Activated B cell treated with CpG ODN at 0.5 μM for 24 hours (primary cell): ENCODE data around the gene FNDC5. TPM values are rescaled to one million over a fixed set of nuclear protein-coding genes. Genes with fewer than 3 reads are reported as not detected.

Experiments
- ATAC-seq: fragments of 200-7000 bp; cut with Tn5 transposase; one replicate; pipeline ENCODE4 v1.10.0; 2021; ENCODE audit warnings: low read depth, mild to moderate bottlenecking, moderate library complexity
- CTCF ChIA-PET: fragments of 350-600 bp; sonication (Branson Sonifier 250); formaldehyde crosslinking; loops from one replicate; lab custom pipeline; 2021; ENCODE audit warnings: antibody characterized with exemption; lab: Charles Lee
- POLR2A ChIA-PET: fragments of 350-600 bp; sonication (Branson Sonifier 250); formaldehyde crosslinking; loops from one replicate; lab custom pipeline; 2021; ENCODE audit warnings: antibody characterized with exemption; lab: Charles Lee
- DNase-seq: peaks from one replicate; pipeline ENCODE4 v3.0.0; 2022
- H3K27ac Mint-ChIP-seq: one replicate; pipeline ENCODE4 v1.8.0; 2020; ENCODE audit warnings: mixed read lengths
- H3K27me3 Mint-ChIP-seq: one replicate; pipeline ENCODE4 v1.8.0; 2021; ENCODE audit warnings: mixed read lengths
- H3K36me3 Mint-ChIP-seq: one replicate; pipeline ENCODE4 v1.8.0; 2021; ENCODE audit warnings: low read depth, mixed read lengths
- H3K4me1 Mint-ChIP-seq: one replicate; pipeline ENCODE4 v1.8.0; 2021; ENCODE audit warnings: mixed read lengths
- H3K4me3 Mint-ChIP-seq: one replicate; pipeline ENCODE4 v1.8.0; 2020; ENCODE audit warnings: mild to moderate bottlenecking, mixed read lengths
- H3K9me3 Mint-ChIP-seq: one replicate; pipeline ENCODE4 v1.8.0; 2020; ENCODE audit warnings: mixed read lengths
- intact Hi-C: fragments of 100-400 bp; cut with micrococcal nuclease; formaldehyde crosslinking; loops from one replicate; pipeline ENCODE4 v1.15.1; 2024
- total RNA-seq: library from RNA; stranded (reverse); gene quantifications from 2 replicates; pipeline ENCODE4 v1.2.3, GENCODE V29; 2022
- TF ChIP-seq, protein P1 (sequence below): fragments of 200-600 bp; IDR thresholded peaks from one replicate; pipeline ENCODE4 v1.8.0; 2022; ENCODE audit warnings: antibody characterized with exemption, mild to moderate bottlenecking

The FNDC5 gene
- total RNA-seq, 1 donor from 2014 or later: 0.55 TPM

DNA sequence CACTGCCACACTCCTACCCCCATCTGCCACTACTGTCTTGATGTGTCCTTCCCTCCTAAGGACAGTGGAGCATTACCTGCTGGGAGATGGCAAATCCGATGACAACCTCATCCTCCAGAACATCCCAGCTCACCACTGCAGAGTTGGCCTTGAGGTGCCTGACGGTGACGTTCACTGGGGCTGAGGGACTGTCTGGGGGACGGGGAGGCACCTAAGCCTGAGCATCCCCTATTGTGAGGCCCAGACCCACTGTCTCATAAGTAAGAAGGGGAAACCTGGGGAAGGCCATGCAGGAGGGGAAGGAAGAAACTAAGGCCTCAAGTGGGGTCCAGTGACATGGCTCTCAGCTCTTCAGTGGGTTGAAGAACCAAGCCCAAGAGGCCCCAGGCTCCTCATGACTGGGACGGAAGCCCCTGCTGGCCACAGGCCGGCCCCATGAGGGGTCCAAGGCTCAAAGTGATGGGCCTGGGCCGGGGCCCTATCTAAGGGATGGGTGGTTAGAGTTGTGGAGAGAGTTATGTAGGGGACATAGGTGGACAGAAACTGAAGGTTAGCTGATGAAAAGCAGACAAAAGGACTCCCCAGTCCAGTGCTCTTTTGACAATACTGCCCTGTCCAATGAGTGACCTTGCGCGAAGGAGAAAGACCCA lies 1.8 kb downstream of the FNDC5 start:
- peaks cover 15% of the 10 kb centered on the region for H3K36me3 Mint-ChIP-seq
- ChIA-PET CTCF (no interaction called here), POLR2A (no interaction called here)
- no peak overlapping the region for H3K4me3 Mint-ChIP-seq
- peaks cover 27% of the 10 kb centered on the region for H3K27me3 Mint-ChIP-seq
- intact Hi-C loops: no loop called here
- peaks cover 29% of the 10 kb centered on the region for H3K4me1 Mint-ChIP-seq
- DNase-seq (no peak), ATAC-seq (no peak)
- no peaks in the 10 kb centered on the region for H3K9me3 Mint-ChIP-seq
- H3K27ac Mint-ChIP-seq: no peak overlapping the region
- TF ChIP-seq, protein P1, sequence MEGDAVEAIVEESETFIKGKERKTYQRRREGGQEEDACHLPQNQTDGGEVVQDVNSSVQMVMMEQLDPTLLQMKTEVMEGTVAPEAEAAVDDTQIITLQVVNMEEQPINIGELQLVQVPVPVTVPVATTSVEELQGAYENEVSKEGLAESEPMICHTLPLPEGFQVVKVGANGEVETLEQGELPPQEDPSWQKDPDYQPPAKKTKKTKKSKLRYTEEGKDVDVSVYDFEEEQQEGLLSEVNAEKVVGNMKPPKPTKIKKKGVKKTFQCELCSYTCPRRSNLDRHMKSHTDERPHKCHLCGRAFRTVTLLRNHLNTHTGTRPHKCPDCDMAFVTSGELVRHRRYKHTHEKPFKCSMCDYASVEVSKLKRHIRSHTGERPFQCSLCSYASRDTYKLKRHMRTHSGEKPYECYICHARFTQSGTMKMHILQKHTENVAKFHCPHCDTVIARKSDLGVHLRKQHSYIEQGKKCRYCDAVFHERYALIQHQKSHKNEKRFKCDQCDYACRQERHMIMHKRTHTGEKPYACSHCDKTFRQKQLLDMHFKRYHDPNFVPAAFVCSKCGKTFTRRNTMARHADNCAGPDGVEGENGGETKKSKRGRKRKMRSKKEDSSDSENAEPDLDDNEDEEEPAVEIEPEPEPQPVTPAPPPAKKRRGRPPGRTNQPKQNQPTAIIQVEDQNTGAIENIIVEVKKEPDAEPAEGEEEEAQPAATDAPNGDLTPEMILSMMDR: no peak

DNA sequence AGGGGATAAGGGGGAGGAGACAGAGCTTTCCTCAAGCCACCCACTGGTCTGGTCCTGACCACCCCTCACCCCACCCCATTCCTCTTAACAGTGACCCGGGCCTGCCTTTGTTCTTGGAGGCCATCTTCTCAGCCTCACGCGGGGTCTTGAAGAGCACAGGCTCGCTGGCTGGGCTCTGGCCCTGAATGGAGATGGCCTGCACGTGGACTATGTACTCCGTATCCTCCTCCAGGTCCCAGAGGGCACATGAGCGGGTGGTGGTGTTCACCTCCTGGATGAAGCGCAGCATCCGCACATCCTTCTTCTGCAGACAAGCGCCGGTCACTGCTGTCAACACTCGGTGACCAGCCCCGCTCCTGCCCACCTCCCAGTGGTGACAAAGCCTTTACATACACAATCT lies 2.6 kb downstream of the FNDC5 start:
- peaks cover 27% of the 10 kb centered on the region for H3K27me3 Mint-ChIP-seq
- peaks cover 29% of the 10 kb centered on the region for H3K4me1 Mint-ChIP-seq
- H3K36me3 Mint-ChIP-seq: peaks cover 15% of the 10 kb centered on the region
- intact Hi-C loops: no loop called here
- no peak overlapping the region for H3K4me3 Mint-ChIP-seq
- POLR2A ChIA-PET: no interaction called here
- DNase-seq (no peak), ATAC-seq (no peak)
- H3K27ac Mint-ChIP-seq: no peak overlapping the region
- H3K9me3 Mint-ChIP-seq: no peaks in the 10 kb centered on the region
- TF ChIP-seq, protein P1: no peak
- CTCF ChIA-PET: no interaction called here

DNA sequence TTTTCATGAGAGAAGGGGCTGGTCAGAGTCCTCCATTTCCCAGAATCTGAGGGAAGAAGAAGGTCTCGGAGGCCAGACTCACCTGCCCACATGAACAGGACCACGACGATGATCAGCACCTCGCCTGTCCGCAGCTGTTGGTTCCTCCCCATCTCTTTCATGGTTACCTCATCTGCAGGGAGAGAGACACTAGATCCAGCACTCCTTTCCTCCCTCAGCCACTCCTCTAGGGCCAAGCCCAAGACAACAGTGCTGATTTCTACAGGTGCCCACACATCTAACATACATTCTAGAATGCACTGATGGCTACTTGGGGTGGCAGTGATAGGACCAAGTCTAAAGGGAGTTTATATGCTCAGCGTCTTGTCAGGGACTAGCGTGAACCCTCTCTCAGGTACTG lies 3.0 kb downstream of the FNDC5 start:
- Mint-ChIP-seq H3K27me3 (peaks cover 25% of the 10 kb centered on the region), H3K36me3 (peaks cover 20% of the 10 kb centered on the region), H3K4me3 (no peak overlapping the region), H3K27ac (no peak overlapping the region), H3K4me1 (peaks cover 26% of the 10 kb centered on the region), H3K9me3 (no peaks in the 10 kb centered on the region)
- ChIA-PET CTCF (no interaction called here), POLR2A (no interaction called here)
- DNase-seq (no peak), ATAC-seq (no peak)
- TF ChIP-seq, protein P1: no peak
- intact Hi-C loops: no loop called here

DNA sequence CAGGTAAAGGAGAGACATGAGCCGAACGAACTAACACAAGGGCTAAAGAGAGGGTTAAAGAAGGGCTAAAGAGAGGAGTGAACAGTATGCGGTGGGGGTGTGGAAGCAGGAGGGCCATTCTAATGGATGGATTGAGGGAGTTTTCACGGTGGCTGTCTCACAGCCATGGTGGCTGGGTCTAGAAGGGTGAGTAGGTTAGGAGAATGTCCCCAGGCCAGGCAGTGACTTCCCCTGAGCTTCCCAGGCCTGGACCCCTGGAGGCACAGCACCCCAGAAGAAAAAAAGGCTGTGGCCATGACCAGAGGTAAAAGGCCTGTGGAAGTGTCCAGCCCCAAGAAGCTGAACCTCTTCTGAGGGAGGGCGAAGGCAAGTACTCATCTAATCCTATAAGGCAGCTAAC lies 3.6 kb downstream of the FNDC5 start:
- H3K9me3 Mint-ChIP-seq: no peaks in the 10 kb centered on the region
- intact Hi-C loops: no loop called here
- no peak overlapping the region for H3K27ac Mint-ChIP-seq
- ChIA-PET CTCF (no interaction called here), POLR2A (no interaction called here)
- H3K4me1 Mint-ChIP-seq: peaks cover 21% of the 10 kb centered on the region
- DNase-seq (no peak), ATAC-seq (no peak)
- H3K27me3 Mint-ChIP-seq: peaks cover 24% of the 10 kb centered on the region
- TF ChIP-seq, protein P1: no peak
- H3K4me3 Mint-ChIP-seq: no peak overlapping the region
- H3K36me3 Mint-ChIP-seq: peaks cover 24% of the 10 kb centered on the region

DNA sequence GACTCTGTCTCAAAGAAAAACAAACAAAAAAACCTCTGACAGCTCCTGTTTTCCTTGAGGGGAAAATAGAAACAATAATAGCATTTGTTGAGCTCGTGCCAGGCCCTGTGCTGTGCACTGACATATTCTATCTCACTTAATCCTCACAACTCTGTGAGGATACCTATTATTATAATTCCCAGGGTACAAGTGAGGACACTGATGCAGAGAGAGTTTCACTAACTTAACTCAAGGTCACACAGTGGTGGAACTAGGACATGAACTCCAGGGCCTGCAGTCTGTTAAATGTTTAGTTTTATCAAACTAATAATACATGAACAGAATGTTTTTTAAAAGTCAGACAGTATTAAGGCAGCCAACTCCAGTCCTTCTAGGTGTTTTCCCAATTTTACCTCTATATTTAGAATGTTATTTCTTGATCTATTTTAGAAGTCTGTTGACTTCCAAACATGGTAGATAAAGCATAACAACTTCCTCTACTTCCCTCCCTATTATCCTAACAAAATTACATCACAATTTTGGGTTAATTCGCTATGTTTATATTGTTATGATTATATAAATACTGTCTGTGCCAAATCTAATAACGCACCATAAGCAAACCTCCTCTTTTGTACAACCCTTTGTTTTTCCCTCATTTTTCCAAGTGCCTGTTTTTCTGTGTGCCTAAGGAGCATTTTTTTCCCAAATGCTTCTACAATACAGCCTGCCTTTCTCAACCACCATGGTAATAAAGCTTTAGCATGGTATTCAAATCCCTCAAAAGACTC lies 4.9 kb downstream of the FNDC5 start:
- H3K36me3 Mint-ChIP-seq: peaks cover 34% of the 10 kb centered on the region
- peaks cover 9% of the 10 kb centered on the region for H3K4me1 Mint-ChIP-seq
- intact Hi-C loops: no loop called here
- ChIA-PET CTCF (no interaction called here), POLR2A (no interaction called here)
- H3K27me3 Mint-ChIP-seq: peaks cover 12% of the 10 kb centered on the region
- no peaks in the 10 kb centered on the region for H3K9me3 Mint-ChIP-seq
- ATAC-seq (no peak), DNase-seq (no peak)
- no peak overlapping the region for H3K27ac Mint-ChIP-seq
- no peak overlapping the region for H3K4me3 Mint-ChIP-seq
- TF ChIP-seq, protein P1: no peak
